HG03060 (cell line): ENCODE measurements around the gene RBBP8.
A peak's percentile ranks its signal among the peaks of the same experiment; 100 is the strongest.
"Not testable (repeated sequence)": the region's sequence is repeated elsewhere in the genome, so short reads cannot be mapped to it uniquely, and the experiment has no call there.

Experiments
- ATAC-seq: cut with Tn5 transposase; IDR thresholded peaks from one replicate; pipeline ENCODE4 v1.9.1; 2021; ENCODE audit warnings: low read depth, moderate number of reproducible peaks; ENCODE audit not compliant: unreplicated experiment

Gene RBBP8

DNA sequence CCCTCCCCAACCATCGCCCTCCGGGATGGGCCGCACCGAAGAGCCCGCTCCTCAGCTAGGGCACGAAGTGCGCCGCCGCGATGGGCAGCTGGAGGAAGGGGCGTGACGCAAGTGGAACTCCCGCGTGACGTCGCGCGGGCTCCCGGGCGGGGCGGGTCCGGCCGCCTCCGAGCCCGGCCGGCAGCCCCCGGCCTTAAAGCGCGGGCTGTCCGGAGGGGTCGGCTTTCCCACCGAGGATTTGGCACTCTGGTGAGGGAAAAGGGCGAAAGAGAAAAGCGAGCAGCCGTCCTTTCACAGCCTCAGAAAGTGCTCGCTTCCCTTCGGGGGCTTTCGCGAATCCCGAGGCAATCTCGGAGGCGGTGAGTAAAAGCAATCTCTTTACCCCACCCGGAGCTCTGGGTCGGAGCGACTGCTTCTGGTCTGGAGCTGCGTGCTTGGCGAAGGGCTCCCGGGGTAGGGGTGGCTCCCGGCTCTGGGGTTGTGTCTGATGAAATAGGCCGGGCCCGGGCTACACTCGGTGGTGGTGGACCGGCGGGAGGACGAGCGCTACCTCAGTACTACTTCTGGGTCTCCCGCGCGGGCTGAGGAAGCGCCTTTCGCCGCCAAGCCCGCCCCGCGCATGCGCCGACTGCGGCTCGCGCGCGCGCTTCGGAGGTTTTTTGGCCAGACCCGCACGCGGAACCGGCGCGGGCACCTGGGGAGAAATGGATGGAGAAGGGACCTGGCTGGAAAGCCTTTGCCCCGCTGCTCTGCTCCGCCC lies at the start of gene RBBP8:
Gene RBBP8, plus strand, starts transcription at position 123 of the 760 bp plus-strand sequence. CDS start 3,524 bp downstream, outside the sequence.
- ATAC-seq, result peak; percentile 26

DNA sequence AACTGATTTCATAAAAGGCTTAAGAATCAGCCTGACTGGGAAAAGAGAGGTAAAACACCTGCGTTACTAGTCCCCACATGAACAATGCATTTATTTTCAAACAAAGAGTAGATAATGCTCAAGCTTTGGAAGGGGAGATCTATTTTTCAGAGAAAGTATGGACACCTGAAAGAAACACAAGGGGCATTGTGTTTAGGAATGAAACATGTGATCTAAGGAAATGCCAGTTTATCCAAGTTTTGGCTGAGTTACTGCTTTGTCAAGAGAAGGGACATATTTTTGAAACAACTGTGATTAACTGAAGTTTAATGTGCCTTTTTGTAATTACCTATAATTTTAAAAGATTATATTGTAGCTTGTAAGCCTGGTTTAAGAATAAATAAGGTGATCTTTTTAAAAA lies 49.3 kb upstream of the RBBP8 start:
- no peak for ATAC-seq

DNA sequence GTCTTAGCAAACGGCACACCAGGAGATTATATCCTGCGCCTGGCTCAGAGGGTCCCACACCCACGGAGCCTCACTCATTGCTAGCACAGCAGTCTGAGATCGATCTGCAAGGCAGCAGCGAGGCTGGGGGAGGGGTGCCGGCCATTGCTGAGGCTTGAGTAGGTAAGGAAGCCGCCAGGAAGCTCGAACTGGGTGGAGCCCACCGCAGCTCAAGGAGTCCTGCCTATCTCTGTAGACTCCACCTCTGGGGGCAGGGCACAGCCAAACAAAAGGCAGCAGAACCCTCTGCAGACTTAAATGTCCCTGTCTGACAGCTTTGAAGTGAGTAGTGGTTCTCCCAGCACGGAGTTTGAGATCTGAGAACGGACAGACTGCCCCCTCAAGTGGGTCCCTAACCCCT lies 47.4 kb upstream of the RBBP8 start:
- ATAC-seq, result not testable (repeated sequence)

DNA sequence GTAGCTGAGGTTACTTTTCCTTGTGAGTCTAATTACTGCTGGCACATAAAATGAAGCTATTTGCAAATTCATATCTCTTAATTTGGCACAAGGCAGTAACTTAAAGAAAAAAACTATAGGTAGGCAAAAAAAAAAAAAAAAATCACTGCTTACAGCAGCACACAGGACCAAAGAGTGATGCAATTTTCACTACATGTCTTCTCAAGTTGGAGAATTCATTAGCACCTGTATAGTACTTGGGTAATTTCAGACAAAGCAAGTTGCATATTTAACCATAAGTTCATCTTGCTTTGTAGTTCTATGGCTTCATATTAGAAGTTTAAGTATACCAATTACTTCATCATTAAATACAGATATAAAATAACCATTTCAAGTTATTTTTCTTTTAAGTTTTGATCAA lies 33.7 kb upstream of the RBBP8 start:
- ATAC-seq, result no peak

DNA sequence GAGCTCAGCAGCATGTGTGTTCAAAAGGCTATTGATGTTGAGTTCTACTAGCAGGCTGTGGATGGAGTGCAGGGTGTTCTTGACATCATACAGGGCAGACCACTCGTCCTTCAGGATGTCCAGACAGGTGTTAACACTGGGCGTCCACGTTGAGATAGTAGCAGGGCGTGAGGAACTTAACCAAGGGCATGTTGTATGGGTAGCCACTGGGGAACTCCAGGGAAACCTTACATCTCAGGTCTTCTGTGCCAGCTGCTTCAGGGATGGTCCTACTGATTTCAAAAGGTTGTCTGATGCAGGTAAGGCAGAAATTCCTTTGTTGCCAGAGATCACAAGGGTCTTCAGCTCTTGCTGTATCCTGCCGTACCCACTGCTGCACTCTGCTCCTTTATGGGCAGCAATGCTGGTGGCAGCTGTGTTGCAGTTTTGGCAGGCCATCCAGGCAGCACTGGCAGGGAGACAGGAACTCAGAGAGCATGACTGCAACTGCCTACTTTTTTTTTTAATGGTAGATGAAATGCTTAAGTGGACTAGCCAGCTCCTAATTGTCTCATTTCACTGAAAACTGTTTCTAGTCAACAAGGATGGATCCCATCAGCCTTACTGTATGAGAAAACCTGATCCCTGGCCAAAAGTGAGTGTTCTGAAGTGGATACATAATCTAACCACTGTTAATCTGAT lies 32.4 kb upstream of the RBBP8 start:
- ATAC-seq, result no peak

DNA sequence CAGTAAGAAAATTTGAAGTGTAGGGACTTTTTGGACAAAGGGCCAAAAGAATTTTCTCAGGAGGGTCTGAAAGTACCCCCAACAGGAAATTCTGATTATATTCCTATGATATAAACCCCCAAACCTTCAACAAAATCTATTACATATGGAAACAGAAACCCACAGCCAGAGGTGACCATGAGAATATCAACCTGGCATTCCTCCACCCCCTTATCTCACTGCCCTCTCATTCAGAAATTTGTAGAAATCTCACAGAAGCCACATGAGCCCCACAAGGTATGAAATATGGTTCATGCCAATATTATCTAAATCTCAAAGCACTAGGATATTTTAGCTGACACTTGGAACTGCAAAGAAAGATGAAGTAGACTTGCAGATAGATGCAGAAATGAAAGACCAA lies 31.0 kb upstream of the RBBP8 start:
- no peak for ATAC-seq

DNA sequence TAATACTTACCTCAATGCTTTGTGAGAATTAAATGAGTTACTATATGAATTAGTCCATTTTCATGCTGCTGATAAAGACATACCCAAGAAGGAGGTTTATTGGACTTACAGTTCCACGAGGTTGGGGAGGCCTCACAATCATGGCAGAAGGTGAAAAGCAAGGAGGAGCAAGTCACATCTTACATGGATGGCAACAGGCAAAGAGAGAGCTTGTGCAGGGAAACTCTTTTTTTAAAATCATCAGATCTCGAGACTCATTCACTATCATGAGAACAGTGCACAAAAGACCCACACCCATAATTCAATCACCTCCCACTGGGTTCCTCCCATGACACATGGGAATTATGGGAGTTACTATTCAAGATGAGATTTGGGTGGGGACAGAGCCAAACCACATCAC lies 29.9 kb upstream of the RBBP8 start:
- not testable (repeated sequence) for ATAC-seq

DNA sequence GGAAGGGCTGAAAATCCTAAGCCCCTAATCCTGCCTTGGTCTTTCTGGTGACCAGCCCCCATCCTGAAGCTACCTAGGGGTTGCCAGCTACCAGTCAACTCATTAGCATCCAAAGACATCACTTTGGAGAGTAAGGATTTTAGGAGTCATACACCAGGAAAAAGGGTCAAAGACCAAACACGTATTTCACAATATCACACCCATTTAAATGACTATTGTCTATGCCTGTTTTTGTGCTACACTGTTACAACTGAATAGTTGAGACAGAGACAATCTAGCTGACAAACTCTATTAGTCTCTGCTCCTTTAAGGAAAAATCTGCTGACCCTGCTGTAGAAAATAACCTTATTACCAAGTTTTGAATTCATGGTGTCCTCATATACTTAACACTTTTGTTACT lies 21.0 kb upstream of the RBBP8 start:
- ATAC-seq, result no peak

DNA sequence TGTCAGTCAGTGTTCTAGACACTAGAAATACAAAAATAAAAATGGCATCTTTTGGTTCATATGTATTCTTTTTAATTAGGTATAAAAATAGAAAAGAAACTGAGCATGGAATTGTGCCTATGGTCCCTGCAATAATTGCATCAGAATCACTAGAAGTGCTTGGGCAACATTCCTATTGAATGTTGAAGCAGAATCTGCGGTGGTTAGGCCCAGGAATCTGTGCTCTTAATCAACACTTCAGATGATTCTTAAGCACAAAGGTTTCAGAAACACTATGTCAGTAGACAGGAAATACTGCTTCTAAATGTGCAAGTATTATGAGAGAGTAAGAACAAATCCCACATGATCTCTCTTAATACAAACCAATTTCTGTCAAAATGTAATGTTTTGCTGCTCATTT lies 20.3 kb upstream of the RBBP8 start:
- no peak for ATAC-seq

DNA sequence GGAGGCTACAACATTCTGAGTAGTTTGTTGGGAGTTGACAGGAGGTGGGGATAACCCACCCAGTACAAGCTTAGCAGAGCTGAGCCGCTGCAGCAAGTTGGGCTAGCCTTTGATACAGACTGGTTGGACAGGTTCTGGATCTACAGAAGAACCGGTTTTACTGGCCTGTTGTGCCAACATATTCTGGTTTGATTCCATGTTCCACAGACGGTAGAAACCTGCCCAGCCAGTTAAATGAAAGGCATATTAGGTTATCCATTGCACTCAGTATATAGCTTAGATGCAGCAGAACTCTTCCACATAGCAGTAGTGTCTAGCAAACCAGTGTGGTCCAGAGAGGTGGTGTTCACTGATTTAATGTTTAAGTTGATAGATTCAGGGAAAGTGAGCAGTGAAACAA lies 19.3 kb upstream of the RBBP8 start:
- no peak for ATAC-seq

DNA sequence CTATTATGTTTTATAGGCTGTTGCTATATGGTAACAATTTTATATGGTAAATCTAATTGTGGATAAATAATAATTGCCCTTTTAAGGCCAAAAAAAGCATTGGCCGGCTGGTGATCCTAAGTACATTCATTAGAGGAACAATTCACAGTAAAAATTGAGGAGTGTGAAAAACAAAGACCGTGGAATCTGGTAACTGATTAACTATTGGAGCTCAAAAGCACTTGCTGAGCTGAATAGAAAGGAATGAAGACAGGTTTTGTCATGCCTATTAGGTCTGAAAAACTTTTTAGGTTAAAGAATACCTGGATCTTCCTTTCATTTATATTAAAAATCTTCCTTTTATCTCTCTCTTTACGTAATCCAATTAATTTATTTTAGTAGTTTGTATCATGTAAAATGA lies 18.5 kb upstream of the RBBP8 start:
- no peak for ATAC-seq

DNA sequence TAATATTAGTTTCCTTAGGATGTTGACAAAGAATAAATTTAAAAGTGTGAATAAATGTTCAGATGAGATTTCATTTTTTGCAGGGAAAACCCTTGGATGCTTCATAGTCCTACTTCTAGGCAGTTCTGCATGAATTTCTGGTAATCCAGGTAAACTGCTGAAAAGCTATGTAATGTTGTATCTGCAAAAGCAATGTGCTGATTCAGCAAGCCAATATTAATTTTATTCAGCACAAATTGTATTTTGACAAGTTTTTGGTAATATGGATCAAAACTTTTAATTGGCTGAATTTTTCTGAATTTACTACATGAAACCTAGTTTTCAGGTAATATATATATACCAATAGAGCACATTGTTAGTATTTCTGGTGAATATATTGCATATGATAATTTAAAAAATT lies 17.8 kb upstream of the RBBP8 start:
- no peak for ATAC-seq

DNA sequence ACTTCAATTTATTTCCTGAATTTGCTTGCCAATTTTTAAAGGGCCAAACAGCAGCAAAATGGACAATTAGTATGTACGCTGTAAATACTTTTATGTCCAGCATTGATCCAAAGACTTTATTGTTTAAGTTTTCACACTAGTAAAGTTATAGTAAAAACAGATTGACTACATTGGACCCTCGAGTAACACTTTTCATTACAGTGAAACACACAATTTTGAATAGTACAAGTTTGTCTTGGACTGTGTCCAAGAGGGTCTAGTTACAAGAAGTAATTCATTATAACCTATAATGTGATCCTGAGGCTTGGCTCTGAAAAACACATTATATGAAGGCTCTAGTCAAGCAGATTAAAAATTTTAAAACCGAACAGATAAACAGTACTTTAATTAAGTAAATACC lies 11.4 kb upstream of the RBBP8 start:
- no peak for ATAC-seq

DNA sequence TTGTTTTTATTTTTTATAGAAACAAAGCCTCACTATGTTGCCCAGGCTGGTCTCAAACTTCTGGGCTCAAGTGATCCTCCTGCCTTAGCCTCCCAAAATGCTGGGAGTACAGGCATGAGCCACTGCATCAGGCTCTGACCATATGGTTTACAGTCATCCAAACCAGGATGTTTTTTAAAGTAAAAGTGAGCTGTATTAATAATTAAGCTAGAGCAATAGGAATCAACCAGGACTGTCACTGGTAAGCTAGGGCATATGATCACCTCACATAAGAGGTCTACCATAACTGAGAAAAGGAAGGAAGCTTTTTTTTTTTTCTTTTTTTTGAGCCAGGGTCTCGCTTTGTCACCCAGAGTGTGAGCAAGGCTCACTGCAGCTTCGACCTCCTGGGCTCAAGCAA lies 8.5 kb upstream of the RBBP8 start:
- ATAC-seq, result no peak

DNA sequence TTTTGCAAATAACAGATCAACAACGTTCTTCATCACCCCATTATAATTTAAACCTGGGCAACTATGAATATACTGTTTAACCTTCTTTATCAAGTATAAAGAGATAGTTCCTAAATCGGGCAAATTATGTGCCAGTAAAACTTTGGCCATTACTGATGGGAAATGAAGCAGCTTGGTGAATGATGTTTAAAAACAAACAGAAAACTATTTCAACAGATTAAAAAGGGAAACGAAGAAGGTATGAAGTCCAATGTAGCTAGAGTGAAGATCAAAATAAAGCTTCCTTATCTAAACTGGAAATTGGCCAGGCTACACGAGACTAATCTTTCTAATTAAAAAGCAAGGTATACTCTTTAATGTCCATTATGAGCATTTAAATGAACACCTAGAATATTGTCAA lies 6.7 kb upstream of the RBBP8 start:
- no peak for ATAC-seq

DNA sequence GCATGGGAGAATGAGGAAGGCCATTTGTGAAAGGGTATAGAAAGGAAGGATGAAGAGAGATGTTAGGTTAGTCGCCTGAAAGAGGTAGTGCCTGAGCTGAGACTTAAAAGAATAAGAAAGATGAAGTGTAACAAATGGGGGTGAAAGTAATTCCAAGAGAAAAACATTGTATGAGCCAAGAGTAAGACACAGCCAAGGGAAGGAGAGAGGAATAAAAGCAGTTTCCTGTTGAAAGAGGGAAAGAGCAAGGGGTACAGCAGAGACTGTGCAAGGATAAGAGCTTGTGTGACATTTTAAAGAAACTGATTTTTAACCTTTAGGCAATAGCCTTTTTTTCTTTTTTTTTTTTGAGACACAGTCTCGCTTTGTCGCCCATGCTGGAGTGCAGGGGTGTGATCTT lies 4.8 kb upstream of the RBBP8 start:
- ATAC-seq, result no peak

DNA sequence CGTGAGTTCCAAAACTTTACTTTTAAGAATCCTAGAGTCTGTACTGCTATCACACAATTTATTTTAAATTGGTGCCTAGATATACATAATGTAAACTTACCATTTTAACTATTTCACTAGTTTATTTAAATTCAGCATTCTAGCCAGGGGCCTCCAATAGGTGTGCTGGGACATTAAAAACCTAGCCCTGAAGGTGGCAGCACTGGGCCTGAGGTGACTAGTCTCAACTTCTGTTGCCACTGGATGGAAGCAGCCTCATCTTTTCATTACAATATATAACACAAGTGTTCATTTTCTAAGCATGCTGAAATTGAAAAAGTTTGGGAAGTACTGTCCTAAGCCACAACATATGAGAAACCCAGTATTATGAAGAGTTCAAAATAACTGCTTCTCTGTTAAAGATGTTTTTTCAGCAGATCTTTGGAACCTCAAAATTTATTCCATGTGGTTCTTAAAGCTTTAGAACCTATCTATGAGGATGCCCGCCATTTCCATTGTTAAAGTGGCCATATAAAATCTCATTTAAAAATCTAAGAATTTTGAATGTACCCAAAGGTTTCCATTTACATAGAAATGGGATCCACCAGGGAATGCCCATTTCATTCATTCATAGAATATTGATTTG lies 2.9 kb upstream of the RBBP8 start:
- no peak for ATAC-seq

DNA sequence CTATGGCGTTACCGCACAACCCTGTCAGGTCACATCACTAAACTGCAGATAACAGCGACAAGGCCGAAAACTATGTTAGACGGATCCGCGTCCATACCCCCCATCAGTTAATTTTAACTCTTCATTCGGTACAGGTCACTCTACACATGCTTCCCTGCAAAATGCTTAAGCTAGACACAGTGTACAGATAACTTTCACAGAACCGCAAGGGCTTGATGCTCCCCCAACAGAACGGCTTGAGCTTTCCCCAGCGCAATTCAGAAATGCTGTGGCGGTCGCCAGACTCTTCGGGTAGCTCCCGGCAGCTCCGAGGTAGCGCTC lies 283 bp upstream of the RBBP8 start:
- ATAC-seq, result peak; percentile 19

DNA sequence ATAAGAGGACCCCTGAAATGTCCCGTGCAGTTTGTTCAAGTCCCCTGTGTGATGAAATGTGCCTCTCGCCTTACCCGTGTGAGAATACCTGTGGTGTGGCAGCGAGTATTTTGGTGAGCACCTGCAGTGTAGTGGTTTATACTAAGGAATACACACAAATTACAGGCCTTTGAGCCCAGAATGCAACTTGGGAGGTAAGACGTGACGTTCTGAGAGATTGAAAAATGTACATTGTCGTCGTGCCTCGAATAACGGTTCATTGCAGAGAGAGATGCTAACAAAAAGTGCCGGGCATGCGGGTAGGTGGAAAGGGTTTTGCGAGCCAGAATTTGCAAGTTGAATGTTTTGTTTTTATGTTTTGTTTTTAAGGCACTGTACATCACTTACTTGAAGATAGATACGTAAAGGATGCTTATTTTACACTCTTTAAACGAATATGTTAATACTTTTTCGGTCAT lies 867 bp downstream of the RBBP8 start:
- ATAC-seq, result no peak

DNA sequence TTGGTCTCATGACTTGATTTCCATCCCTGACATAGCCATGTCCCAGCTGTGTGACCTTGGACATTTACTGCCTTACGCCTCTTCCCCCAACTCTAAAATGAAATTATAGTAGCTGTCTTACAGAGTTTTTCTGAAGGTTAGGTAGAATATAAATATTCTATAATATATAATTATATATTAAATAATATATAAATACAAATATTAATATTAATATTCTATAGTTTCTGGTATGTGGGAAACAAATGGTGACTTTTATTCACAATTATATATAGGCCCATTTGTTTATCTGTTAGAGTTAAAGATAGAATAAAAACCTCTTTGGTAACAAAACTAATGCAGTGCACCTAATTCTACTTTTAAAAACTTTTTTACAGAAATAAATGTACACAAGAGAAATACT lies 1.7 kb downstream of the RBBP8 start:
- no peak for ATAC-seq

DNA sequence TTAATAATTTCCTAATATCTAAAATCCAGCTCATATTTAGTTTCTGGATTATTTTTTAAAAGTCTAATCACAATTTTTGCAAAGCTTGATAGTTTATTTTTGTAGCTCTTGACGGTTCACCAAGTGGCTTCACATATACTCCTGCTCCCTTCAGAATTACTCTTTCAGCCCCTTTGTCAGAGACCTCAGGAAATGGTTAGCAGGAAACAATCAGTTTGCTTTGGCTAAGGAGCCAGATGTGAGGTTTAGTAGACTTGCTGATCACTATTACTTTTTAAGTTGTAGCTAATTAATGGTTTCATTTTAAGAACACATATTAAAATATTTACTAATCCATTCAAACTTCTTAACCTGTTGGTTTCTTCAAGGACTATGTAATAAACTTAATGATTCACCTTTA lies 2.3 kb downstream of the RBBP8 start:
- ATAC-seq, result no peak

DNA sequence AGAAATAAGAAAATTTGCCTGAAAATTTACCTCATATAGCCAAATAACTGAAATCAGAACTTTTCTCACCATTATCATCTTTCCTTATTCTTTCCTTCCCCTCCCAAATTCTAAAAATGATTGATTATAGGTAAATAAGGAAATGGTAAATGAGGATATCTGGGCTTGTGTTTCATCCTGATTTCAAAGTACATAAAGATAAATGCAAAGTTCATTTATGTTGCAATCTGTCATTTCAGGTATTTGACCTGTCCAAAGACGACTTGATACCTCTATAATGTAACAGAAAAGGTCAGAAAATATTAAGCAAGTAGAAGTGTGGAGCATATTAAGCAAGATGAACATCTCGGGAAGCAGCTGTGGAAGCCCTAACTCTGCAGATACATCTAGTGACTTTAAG lies 3.4 kb downstream of the RBBP8 start:
- ATAC-seq, result no peak
